HG03378 (cell line): Measurements from ENCODE around the gene DUSP7.

Experiments used
- ATAC-seq: cut with Tn5 transposase; IDR thresholded peaks from one replicate; pipeline ENCODE4 v1.9.1; 2021; ENCODE audit warnings: mild to moderate bottlenecking, moderate library complexity; ENCODE audit not compliant: unreplicated experiment

The DUSP7 gene

DNA sequence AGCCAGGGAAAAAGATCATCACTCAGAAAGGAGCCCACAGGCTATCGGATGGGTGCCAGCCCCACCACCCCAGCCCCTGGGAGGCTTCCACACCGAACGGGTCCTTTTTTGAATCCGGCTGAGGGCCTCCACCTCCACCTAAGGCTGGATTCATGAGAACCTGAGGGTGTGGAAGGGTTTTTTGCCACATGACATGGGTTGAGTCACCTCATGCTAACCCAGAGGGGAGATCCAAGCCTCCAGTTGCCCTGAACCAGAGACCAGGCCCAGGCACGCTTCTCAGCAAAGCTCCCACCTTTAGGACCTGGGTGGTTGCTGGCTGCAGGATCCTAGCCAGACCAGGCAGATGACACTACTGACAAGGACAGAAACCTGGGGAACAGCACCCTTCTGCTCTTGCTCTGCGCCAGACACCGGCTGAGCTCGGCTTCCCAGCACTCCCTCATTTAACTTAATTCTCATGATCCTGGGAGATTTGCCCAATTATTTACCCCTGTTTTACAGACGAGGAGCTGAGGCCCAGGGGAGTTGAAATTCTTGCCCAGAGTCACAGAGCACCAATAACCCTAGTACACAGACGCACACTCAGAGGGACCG is 25.6 kb downstream of the DUSP7 start:
- no peak for ATAC-seq

DNA sequence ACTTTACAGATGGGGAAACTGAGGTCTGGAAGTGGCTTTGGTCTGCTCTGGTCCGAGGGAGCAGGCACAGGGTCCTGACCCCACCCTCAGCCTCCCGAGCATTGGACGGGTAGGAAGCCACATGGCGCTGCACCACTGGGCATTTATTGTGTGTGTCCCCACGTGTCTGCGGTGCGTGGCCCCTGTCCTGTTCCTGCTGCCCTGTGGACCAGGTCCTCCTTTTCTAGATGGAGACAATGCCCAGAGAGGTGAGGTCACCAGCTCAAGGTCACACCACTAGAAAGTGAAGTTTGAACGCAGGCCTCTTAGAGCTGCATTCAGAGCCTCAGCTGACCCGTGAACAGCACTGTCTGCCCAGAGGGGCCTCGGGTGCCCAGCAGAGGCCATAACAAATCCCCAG is 26.8 kb downstream of the DUSP7 start:
- no peak for ATAC-seq

- no peak for ATAC-seq
These were observed 27.3 kb downstream of the DUSP7 start for GRCh38 chr3:52029053-52029452.

GRCh38 chr3:52028572-52028971 is 27.8 kb downstream of the DUSP7 start:
- no peak for ATAC-seq

DNA sequence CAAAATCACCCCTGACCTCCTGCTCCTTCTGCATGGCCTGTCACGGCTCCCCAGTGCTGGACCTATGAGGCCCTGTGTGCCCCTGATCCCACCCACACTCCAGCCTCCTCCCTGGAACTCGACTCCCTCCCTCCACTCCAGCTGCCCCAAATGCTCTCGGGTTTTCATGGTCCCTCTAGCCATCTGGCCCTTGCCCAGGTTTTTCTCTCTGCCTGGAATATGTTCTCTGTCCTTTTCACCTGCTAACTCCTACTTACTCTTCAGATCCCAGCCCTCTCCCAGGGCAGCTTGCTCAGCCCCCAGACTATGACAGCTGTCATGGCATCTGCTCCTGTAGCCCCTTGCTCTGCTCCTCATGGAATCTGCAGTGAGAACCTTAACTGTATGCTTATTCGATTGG is 30.3 kb downstream of the DUSP7 start:
- ATAC-seq: no peak

DNA sequence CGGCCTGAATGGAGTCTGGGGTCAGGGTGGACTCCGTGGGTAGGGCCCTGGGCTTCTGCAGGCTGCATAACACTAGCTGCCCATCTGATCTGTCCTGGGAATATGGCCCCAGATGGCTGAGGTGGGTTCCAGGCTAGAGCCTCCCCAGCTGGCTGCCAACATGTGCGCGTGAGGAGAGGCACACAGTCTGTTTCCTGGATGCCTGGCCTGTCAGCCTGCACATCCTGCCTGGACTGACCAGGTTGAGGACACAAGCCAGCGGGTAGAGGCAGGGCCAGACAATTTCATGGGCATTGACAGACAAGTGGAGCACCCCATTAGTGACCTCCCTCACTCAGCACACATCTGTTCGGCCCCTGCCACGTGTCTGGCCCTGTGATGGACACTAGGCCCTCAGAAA is 30.9 kb downstream of the DUSP7 start:
- ATAC-seq: no peak

- no peak for ATAC-seq
These were observed 31.5 kb downstream of the DUSP7 start for GRCh38 chr3:52024765-52025452.

DNA sequence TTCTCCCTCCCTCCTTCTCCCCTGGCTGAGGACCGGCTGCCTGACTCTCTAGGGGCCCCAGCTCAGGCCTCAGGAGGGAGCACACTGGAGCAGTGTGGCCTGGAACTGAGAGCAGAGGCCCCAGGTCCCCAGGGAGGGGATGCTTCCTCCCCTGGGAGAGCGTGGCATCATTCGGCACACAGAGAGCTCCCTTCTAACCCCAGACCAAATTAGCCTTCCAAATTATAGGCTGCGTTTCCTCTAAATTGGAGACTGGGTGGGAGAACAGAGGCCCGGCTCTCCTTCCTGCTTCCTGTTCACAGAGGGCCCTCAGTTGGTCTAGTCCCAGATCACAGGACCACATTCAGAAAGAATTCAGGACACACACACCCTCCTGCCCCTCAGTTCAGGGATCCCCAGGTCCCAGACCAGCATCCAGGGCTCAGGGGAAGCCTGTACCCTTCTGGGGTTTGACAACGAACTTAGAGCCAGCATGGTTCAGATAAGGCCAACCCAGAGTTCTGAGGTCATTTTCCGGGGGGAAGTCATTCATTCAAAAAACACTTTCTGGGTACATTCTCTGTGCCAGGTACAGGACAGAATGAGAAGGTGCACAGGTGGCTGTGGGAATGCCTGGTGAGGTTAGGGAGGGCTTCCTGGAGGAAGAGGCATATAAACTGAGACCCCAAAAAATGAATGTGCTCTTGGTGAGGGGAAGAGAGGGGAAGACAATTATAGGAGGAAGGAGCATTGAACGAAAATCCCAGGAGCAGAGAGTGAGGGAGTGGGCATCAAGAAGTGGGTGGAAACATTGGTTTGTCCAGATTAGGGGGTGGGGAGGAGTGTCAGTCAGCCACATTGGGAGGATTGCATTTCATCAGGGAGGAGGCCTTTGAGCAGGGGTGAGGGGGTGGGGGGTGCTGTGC is 32.3 kb downstream of the DUSP7 start:
- no peak for ATAC-seq

GRCh38 chr3:52023101-52023770 is 33.1 kb downstream of the DUSP7 start:
- no peak for ATAC-seq

DNA sequence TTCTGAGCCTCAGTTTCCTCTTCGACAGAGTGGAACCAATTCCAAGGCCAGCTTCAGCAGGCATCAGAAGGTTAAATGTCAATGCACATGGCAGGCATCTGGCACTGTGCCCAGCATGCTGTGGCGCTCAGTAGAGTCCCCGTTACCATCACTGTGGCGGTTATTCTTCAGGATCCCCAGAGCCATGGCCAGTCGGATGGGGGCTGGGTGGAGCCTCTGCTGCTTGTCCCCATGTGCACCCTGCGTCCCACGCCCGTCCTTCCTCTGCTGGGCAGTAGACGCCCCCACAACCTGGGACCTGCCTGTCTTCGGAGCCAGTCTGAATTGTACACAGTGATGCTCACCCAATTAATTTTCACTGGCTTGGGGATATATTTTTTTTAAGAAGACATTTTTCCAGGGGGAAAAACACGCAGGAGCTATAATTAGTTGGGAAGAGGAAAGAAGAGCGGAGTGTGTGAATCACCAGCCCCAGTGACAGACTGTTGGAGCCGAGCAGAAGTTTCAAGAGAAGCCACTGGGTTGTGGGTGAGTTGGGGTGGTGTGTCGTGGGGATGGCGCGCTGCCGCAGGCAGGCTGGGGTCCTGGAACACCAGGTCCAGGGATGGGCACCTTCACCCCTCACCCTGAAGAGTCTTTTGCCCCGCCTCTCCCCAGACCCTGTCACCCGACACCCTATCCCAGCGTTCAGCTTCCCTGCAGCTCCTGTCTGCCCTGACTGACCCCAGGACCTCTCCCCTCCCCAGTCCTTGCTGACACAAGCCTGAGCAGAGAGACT is 33.9 kb downstream of the DUSP7 start:
- ATAC-seq: no peak

GRCh38 chr3:52021489-52022268 is 34.7 kb downstream of the DUSP7 start:
- no peak for ATAC-seq

- no peak for ATAC-seq
These were observed 35.6 kb downstream of the DUSP7 start for GRCh38 chr3:52020796-52021195.

DNA sequence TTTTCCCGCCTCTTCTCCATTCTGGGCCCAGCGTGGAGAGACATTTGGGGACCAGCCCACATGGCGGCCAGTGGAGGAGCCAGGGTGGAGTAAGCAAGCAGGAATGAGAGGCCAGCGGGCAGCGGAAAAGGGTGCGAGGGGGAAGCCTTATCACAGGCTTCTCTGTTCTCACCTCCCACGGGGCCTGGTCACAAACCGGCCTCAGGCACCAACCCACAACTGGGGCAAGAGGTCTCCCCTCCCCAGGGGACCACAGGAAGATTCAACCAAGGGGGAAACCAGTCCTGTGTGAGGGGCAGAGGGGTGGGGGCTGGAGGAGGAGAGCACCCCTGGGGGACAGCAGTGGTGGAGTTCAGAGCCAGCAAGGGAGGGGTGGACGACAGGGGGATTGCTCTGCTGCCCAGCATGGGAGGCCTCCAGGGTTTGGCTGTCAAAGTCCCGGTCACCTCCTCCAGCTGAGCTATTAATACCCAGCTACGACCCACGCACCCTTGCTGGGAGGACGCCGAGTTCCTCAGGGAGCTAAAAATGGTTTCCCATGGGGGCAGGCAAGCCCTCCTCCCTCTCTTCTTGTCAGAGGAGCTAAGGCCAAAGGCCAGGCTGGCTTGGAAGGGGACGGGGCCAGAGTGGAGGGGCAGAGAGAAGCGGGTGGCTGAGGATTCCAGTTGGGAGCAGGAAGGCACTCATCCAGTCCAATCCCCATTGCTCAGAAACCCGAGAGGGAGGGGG is 36.9 kb downstream of the DUSP7 start:
- ATAC-seq: no peak

- ATAC-seq: no peak
These were observed 37.9 kb downstream of the DUSP7 start for GRCh38 chr3:52018319-52019000.

GRCh38 chr3:52017586-52017985 is 38.8 kb downstream of the DUSP7 start:
- ATAC-seq: no peak

- ATAC-seq: no peak
These were observed 40.7 kb downstream of the DUSP7 start for GRCh38 chr3:52015438-52016228.

DNA sequence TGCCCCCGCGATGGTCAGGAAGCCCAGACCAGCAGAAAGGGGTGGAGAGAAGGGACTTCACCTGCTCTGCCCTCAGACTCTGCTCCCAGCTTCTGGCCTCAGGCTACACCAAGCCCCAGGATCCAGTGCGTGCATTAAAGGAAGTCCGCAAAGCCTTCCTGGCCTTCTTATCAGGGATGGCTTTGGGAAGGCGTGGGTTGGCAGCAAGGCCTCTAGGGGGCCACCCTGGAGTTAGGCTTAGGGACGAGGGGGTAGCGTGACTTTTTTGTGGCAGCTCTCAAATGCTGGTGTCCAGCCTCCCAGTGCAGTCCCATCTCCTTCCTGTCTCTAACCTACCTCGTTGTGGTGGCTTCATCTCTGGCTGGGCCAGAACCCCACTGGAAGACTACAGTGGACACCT is 41.8 kb downstream of the DUSP7 start:
- ATAC-seq: no peak
